ENCODE results near the gene PGLYRP1.

The PGLYRP1 gene

GRCh38 chr19:46022431-46023310 is at the start of gene PGLYRP1:
PGLYRP1 (minus strand) TSS chr19:46023053; CDS start chr19:46023021, 32 bp downstream.
- no peak for DNase-seq

GRCh38 chr19:46069806-46070341 is 47.0 kb upstream of the PGLYRP1 start:
- DNase-seq = no peak

- DNase-seq = no peak
Measured at GRCh38 chr19:46068345-46069258, 45.7 kb upstream of the PGLYRP1 start.

- DNase-seq = no peak
Measured at GRCh38 chr19:46067691-46068090, 44.8 kb upstream of the PGLYRP1 start.

GRCh38 chr19:46066471-46066870 is 43.6 kb upstream of the PGLYRP1 start:
- no peak for DNase-seq

- DNase-seq = no peak
Measured at GRCh38 chr19:46065486-46066071, 42.7 kb upstream of the PGLYRP1 start.

- DNase-seq = no peak
Measured at GRCh38 chr19:46063201-46063600, 40.3 kb upstream of the PGLYRP1 start.

- DNase-seq = no peak
Measured at GRCh38 chr19:46060012-46060411, 37.2 kb upstream of the PGLYRP1 start.

GRCh38 chr19:46058778-46059177 is 35.9 kb upstream of the PGLYRP1 start:
- no peak for DNase-seq

- DNase-seq = no peak
Measured at GRCh38 chr19:46056536-46056935, 33.7 kb upstream of the PGLYRP1 start.

GRCh38 chr19:46052896-46053295 is 30.0 kb upstream of the PGLYRP1 start:
- DNase-seq = no peak

GRCh38 chr19:46049597-46049996 is 26.7 kb upstream of the PGLYRP1 start:
- DNase-seq = no peak

GRCh38 chr19:46043519-46043918 is 20.7 kb upstream of the PGLYRP1 start:
- DNase-seq = no peak

- DNase-seq = no peak
Measured at GRCh38 chr19:46042252-46042883, 19.5 kb upstream of the PGLYRP1 start.

GRCh38 chr19:46040952-46041500 is 18.2 kb upstream of the PGLYRP1 start, which contains the start of gene IGFL4:
IGFL4 (minus strand) TSS chr19:46041002; CDS start chr19:46040962, 40 bp downstream.
- DNase-seq = no peak

- no peak for DNase-seq
Measured at GRCh38 chr19:46040125-46040524, 17.3 kb upstream of the PGLYRP1 start.

- no peak for DNase-seq
Measured at GRCh38 chr19:46036744-46037128, 13.9 kb upstream of the PGLYRP1 start.

GRCh38 chr19:46035986-46036743 is 13.3 kb upstream of the PGLYRP1 start:
- DNase-seq = no peak

GRCh38 chr19:46035546-46035945 is 12.7 kb upstream of the PGLYRP1 start:
- no peak for DNase-seq

- DNase-seq = no peak
Measured at GRCh38 chr19:46033401-46033800, 10.5 kb upstream of the PGLYRP1 start.

Measured in hypothalamus (tissue), 51 donors.